ENCODE results near the gene AGAP2. TPM values are rescaled to one million over a fixed set of nuclear protein-coding genes. Genes with fewer than 3 reads are reported as not detected.

Gene AGAP2
- total and polyA plus RNA-seq, 9 of the 15 experiments (the other 6 are each of a cell fraction or from before 2014, with no cell fraction given) = 0.04 to 0.77 (median 0.28) TPM; not detected in 1

GRCh38 chr12:57771873-57772428 is 33.4 kb upstream of the AGAP2 start, which contains the start of gene METTL1 (continued):
- TF ChIP-seq PHF8 (IDR thresholded peaks at IDR 0.05; ENCODE audit: borderline replicate concordance, low read length) (peak; percentile 89), TAF9B (IDR thresholded peaks at IDR 0.05; ENCODE audit: partially characterized antibody) (peak; percentile 96), HMGN3 (IDR thresholded peaks at IDR 0.05; ENCODE audit: borderline replicate concordance, extremely low read depth, insufficient read length, low read depth, low read length) (peak; percentile 56), DPF2 (IDR thresholded peaks at IDR 0.05) (peak; percentile 47; the same call in 1 of the 2 replicates), GABPA (tag; conservative IDR thresholded peaks at IDR 0.05; ENCODE audit: low read depth) (peak; percentile 38), ZNF511 (CRISPR knock-in tag; IDR thresholded peaks at IDR 0.05) (peak; percentile 93; the same call in 1 of the 2 replicates), JUND (IDR thresholded peaks at IDR 0.05; ENCODE audit: borderline replicate concordance, low read depth, low read length) (peak; percentile 9; the same call in 1 of the 2 replicates), JUND (tag; IDR thresholded peaks at IDR 0.05; ENCODE audit: borderline replicate concordance, low read depth, low read length) (peak; percentile 94; the same call in 2 of the 3 replicates), ZBED1 (IDR thresholded peaks at IDR 0.05) (no peak), NEUROD1 (IDR thresholded peaks at IDR 0.05; ENCODE audit: borderline replicate concordance, low read depth, low read length, partially characterized antibody) (peak; percentile 95), MCM2 (IDR thresholded peaks at IDR 0.05; ENCODE audit: low read depth) (no peak), HDAC6 (IDR thresholded peaks at IDR 0.05; ENCODE audit: low read depth, low read length) (no peak), ZBTB8A (IDR thresholded peaks at IDR 0.05; ENCODE audit: partially characterized antibody) (no peak), CBX8 (IDR thresholded peaks at IDR 0.05; ENCODE audit: borderline replicate concordance, extremely low read depth, low read depth, low read length, poor library complexity, severe bottlenecking) (no peak), NR0B1 (IDR thresholded peaks at IDR 0.05; ENCODE audit: partially characterized antibody) (no peak), BDP1 (IDR thresholded peaks at IDR 0.05; ENCODE audit: insufficient read depth, insufficient read length) (no peak), GMEB1 (CRISPR knock-in tag; IDR thresholded peaks at IDR 0.05) (0 out of 2 replicates have a peak, but pooled peaks have one; percentile 20)
- TF ChIP-seq, protein P1, sequence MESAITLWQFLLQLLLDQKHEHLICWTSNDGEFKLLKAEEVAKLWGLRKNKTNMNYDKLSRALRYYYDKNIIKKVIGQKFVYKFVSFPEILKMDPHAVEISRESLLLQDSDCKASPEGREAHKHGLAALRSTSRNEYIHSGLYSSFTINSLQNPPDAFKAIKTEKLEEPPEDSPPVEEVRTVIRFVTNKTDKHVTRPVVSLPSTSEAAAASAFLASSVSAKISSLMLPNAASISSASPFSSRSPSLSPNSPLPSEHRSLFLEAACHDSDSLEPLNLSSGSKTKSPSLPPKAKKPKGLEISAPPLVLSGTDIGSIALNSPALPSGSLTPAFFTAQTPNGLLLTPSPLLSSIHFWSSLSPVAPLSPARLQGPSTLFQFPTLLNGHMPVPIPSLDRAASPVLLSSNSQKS (CRISPR knock-in tag; IDR thresholded peaks at IDR 0.05) = 0 out of 2 replicates have a peak, but pooled peaks have one; percentile 21
- TF ChIP-seq, protein P2, sequence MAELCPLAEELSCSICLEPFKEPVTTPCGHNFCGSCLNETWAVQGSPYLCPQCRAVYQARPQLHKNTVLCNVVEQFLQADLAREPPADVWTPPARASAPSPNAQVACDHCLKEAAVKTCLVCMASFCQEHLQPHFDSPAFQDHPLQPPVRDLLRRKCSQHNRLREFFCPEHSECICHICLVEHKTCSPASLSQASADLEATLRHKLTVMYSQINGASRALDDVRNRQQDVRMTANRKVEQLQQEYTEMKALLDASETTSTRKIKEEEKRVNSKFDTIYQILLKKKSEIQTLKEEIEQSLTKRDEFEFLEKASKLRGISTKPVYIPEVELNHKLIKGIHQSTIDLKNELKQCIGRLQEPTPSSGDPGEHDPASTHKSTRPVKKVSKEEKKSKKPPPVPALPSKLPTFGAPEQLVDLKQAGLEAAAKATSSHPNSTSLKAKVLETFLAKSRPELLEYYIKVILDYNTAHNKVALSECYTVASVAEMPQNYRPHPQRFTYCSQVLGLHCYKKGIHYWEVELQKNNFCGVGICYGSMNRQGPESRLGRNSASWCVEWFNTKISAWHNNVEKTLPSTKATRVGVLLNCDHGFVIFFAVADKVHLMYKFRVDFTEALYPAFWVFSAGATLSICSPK (IDR thresholded peaks at IDR 0.05; ENCODE audit: borderline replicate concordance) = no peak
